Smooth muscle cell (in vitro differentiated cells): ENCODE data around the gene CRIP1. TPM values are rescaled to one million over a fixed set of nuclear protein-coding genes. Genes with fewer than 3 reads are reported as not detected.

Experiments used
- DNase-seq: peaks from one replicate; lab custom pipeline; 2025; ENCODE audit not compliant: unreplicated experiment; lab: John Stamatoyannopoulos, UW
- H2AFZ ChIP-seq: fragments of 200-600 bp; sonication (generic); 2 replicates; pipeline ENCODE4 v1.6.0; 2016; ENCODE audit warnings: antibody characterized with exemption, low read depth, mild to moderate bottlenecking
- H3F3A ChIP-seq: fragments of 200-600 bp; sonication (generic); 2 replicates; pipeline ENCODE4 v1.6.0; 2017; ENCODE audit warnings: antibody characterized with exemption, low read depth
- H3K27ac ChIP-seq: fragments of 200-600 bp; sonication (generic); 2 replicates; pipeline ENCODE4 v1.5.1; 2016; ENCODE audit warnings: low read depth, mild to moderate bottlenecking
- H3K27me3 ChIP-seq: fragments of 200-600 bp; sonication (generic); 2 replicates; pipeline ENCODE4 v1.6.1; 2016; ENCODE audit warnings: low read depth, mild to moderate bottlenecking
- H3K36me3 ChIP-seq: fragments of 200-600 bp; sonication (generic); 2 replicates; pipeline ENCODE4 v1.5.1; 2016; ENCODE audit warnings: low read depth
- H3K4me1 ChIP-seq: fragments of 200-600 bp; sonication (generic); 2 replicates; pipeline ENCODE4 v1.5.1; 2016; ENCODE audit warnings: low read depth
- H3K4me2 ChIP-seq: fragments of 200-600 bp; sonication (generic); 2 replicates; pipeline ENCODE4 v1.6.0; 2016; ENCODE audit warnings: mild to moderate bottlenecking
- H3K4me3 ChIP-seq: fragments of 200-600 bp; sonication (generic); 2 replicates; pipeline ENCODE4 v1.5.1; 2016; ENCODE audit warnings: mild to moderate bottlenecking
- H3K79me2 ChIP-seq: fragments of 200-600 bp; sonication (generic); 2 replicates; pipeline ENCODE4 v1.6.0; 2016; ENCODE audit warnings: low read depth, mild to moderate bottlenecking
- H3K9ac ChIP-seq: fragments of 200-600 bp; sonication (generic); 2 replicates; pipeline ENCODE4 v1.6.0; 2016; ENCODE audit warnings: low read depth
- H3K9me3 ChIP-seq: fragments of 200-600 bp; sonication (generic); replicated peaks from 2 replicates; pipeline ENCODE4 v1.5.1; 2016; ENCODE audit warnings: low read depth
- H4K20me1 ChIP-seq: fragments of 200-600 bp; sonication (generic); 2 replicates; pipeline ENCODE4 v1.6.0; 2016; ENCODE audit warnings: low read depth
- WGBS: methylation state at CpG from one replicate; pipeline ENCODE4 v1.1.7; 2016; ENCODE audit warnings: low lambda C conversion rate; 5-methylcytosine and 5-hydroxymethylcytosine counted together
- polyA plus RNA-seq: library from polyadenylated mRNA; unstranded; fragments of >200 nt; fragmentation: Nextera tagmentation; extraction: Ambion mirVana; gene quantifications from 2 replicates; pipeline ENCODE4 v1.2.1, GENCODE V29; 2016
- total RNA-seq: library from RNA; depleted of rRNA; stranded (reverse); fragments of >200 nt; gene quantifications from 2 replicates; pipeline ENCODE4 v1.2.3, GENCODE V29; 2014
- TF ChIP-seq, protein P1 (sequence below): fragments of 200-600 bp; sonication (generic); IDR thresholded peaks from 2 replicates; pipeline ENCODE4 v1.5.1; 2017; ENCODE audit warnings: borderline replicate concordance, mild to moderate bottlenecking, antibody characterized with exemption; ENCODE audit not compliant: insufficient read depth, poor library complexity, severe bottlenecking

The CRIP1 gene
- total and polyA plus RNA-seq, 2 experiments from 2014 or later, result 4.9 to 31.8 TPM

DNA sequence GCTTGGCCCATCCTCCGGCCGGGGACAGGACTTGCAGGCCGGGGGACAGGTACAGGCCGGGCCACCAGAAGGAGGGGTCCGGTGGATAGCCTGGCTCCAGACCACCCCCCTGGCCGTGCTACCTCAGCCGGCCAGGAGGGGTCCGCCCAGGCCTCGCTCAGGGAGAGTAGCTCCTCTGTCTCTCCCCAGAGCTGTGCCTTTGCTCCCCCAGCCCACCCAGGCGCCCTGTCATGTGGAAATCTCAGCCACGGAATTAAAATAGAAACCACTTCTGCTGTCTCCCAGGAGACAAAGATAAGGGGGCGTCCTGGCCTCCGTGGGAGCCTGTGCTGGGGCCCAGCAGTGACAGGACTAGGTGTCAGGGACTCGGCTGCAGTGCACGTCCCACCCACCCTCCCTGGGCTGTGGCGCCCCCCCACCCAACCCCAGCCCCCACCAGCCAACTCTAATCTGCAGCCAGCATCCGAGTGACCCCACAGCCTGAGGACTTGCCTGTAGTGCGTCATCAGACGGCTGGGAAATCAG lies 15.3 kb upstream of the CRIP1 start:
- Histone ChIP-seq H3K4me3 (no peak overlapping the region), H2AFZ (no peak overlapping the region), H3K9me3 (no peaks in the 10 kb centered on the region), H3F3A (no peaks in the 10 kb centered on the region), H3K4me2 (peak overlapping the region; percentile 17), H3K27ac (no peak overlapping the region), H4K20me1 (peaks cover 10% of the 10 kb centered on the region), H3K4me1 (peaks cover 12% of the 10 kb centered on the region), H3K36me3 (no peaks in the 10 kb centered on the region), H3K79me2 (no peaks in the 10 kb centered on the region), H3K9ac (no peak overlapping the region), H3K27me3 (peaks cover 3% of the 10 kb centered on the region)
- DNase-seq, result no peak
- TF ChIP-seq, protein P1, sequence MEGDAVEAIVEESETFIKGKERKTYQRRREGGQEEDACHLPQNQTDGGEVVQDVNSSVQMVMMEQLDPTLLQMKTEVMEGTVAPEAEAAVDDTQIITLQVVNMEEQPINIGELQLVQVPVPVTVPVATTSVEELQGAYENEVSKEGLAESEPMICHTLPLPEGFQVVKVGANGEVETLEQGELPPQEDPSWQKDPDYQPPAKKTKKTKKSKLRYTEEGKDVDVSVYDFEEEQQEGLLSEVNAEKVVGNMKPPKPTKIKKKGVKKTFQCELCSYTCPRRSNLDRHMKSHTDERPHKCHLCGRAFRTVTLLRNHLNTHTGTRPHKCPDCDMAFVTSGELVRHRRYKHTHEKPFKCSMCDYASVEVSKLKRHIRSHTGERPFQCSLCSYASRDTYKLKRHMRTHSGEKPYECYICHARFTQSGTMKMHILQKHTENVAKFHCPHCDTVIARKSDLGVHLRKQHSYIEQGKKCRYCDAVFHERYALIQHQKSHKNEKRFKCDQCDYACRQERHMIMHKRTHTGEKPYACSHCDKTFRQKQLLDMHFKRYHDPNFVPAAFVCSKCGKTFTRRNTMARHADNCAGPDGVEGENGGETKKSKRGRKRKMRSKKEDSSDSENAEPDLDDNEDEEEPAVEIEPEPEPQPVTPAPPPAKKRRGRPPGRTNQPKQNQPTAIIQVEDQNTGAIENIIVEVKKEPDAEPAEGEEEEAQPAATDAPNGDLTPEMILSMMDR, result no peak
- WGBS, result 53% methylated on average over 18 of the region's 19 CpGs

DNA sequence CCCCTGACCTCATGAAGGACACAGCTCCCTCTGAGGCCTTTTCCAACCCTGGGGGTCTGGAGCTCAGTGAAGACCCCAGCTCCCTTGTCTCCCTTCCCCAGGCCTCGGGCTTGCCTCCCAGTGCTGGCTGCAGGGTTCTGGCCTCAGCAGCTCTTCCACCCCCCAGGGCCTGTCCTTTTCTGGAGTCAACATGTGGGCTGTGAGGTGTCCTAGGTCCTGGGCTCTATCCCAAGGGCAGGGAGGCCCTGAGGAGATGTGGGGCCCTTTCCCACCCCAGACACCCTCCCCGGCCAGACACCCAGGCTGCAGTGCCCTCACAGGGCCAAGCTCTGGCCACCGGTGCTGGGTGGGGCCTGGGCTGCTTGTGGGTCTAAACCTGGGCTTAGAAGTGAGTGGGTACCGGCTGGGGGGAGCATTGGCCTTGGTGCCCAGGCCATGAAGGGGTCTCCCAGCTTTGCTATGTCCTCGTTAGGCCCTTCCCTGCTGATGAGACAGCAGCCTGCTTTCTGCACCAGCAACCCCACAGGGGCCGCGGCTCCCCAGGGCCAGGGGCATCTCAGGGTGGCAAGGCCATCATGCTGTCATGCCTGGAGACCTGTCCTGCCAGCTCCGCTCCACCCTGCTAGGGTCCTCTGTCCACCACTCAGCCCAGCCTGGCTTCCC lies 14.7 kb upstream of the CRIP1 start:
- 89% methylated on average over 8 of the region's 8 CpGs for WGBS
- Histone ChIP-seq H4K20me1 (peaks cover 10% of the 10 kb centered on the region), H3K4me3 (no peak overlapping the region), H3K27me3 (peaks cover 3% of the 10 kb centered on the region), H3K4me2 (no peak overlapping the region), H3K9me3 (no peaks in the 10 kb centered on the region), H2AFZ (no peak overlapping the region), H3K4me1 (peaks cover 12% of the 10 kb centered on the region), H3K9ac (no peak overlapping the region), H3F3A (no peaks in the 10 kb centered on the region), H3K36me3 (no peaks in the 10 kb centered on the region), H3K27ac (no peak overlapping the region), H3K79me2 (no peaks in the 10 kb centered on the region)
- TF ChIP-seq, protein P1, result no peak
- DNase-seq, result no peak

DNA sequence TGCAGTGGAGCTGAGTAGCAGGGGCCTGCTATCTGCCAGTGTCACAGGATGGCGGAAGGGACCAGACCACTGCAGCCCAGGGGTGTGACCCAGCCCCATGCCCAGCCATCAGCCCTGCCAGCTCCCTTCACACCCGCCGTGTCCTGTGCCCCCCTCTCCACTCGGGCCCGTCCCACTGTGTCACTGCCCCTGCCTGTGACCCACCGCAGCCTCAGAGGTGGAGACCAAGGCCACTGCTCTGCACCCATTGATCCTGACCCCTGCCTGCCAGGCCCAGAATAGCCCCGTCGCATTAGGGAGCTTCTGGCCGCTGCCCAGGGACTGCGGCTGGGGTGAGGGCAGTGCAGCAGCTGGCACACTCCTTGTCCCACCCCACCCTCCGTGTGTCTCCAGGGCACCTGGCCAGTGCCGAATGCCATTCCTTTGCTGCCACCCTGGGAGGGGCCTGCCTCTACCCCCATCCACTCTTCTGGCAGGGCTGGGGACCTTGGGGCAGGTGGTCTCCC lies 14.1 kb upstream of the CRIP1 start:
- no peaks in the 10 kb centered on the region for H3F3A ChIP-seq
- peaks cover 12% of the 10 kb centered on the region for H3K4me1 ChIP-seq
- no peaks in the 10 kb centered on the region for H3K9me3 ChIP-seq
- H3K4me2 ChIP-seq, result no peak overlapping the region
- TF ChIP-seq, protein P1, result no peak
- no peaks in the 10 kb centered on the region for H3K79me2 ChIP-seq
- 94% methylated on average over 12 of the region's 12 CpGs for WGBS
- no peak for DNase-seq
- H2AFZ ChIP-seq, result no peak overlapping the region
- peaks cover 3% of the 10 kb centered on the region for H3K27me3 ChIP-seq
- H3K27ac ChIP-seq, result no peak overlapping the region
- H3K36me3 ChIP-seq, result no peaks in the 10 kb centered on the region
- no peak overlapping the region for H3K4me3 ChIP-seq
- peaks cover 6% of the 10 kb centered on the region for H4K20me1 ChIP-seq
- no peak overlapping the region for H3K9ac ChIP-seq
